DOHH2 (cell line): ENCODE results near the gene NHERF2.

Source experiments
- H3F3A ChIP-seq: fragments of 200-600 bp; sonication (generic), shearing (Covaris generic); 2 replicates; pipeline ENCODE4 v1.6.0; 2016; ENCODE audit warnings: antibody characterized with exemption, mild to moderate bottlenecking; ENCODE audit not compliant: control insufficient read depth, insufficient read depth
- H3K27ac ChIP-seq: fragments of 200-600 bp; sonication (generic); 2 replicates; pipeline ENCODE4 v1.5.1; 2014; ENCODE audit warnings: low read depth, mild to moderate bottlenecking, low read length, moderate library complexity
- H3K27me3 ChIP-seq: fragments of 200-600 bp; sonication (generic); 2 replicates; pipeline ENCODE4 v1.6.1; 2014; ENCODE audit warnings: mild to moderate bottlenecking, low read length, mixed read lengths; ENCODE audit not compliant: control insufficient read depth
- H3K36me3 ChIP-seq: fragments of 200-600 bp; sonication (generic); 2 replicates; pipeline ENCODE4 v1.6.1; 2014; ENCODE audit warnings: mild to moderate bottlenecking, low read length, moderate library complexity, mixed read lengths; ENCODE audit not compliant: control insufficient read depth
- H3K4me1 ChIP-seq: fragments of 200-600 bp; sonication (generic); 2 replicates; pipeline ENCODE4 v1.6.1; 2014; ENCODE audit warnings: mild to moderate bottlenecking, low read length, mixed read lengths; ENCODE audit not compliant: control insufficient read depth
- H3K4me2 ChIP-seq: fragments of 200-600 bp; sonication (generic); 2 replicates; pipeline ENCODE4 v1.6.0; 2014; ENCODE audit warnings: mild to moderate bottlenecking, low read length, moderate library complexity
- H3K4me3 ChIP-seq: fragments of 200-600 bp; sonication (generic); 2 replicates; pipeline ENCODE4 v1.5.1; 2014; ENCODE audit warnings: mild to moderate bottlenecking, low read length, mixed read lengths
- H3K79me2 ChIP-seq: fragments of 200-600 bp; sonication (generic); 2 replicates; pipeline ENCODE4 v1.6.1; 2014; ENCODE audit warnings: mild to moderate bottlenecking, low read length, mixed read lengths; ENCODE audit not compliant: control insufficient read depth
- H3K9me2 ChIP-seq: fragments of 200-600 bp; sonication (generic); replicated peaks from 2 replicates; pipeline ENCODE4 v1.6.1; 2014; ENCODE audit warnings: mild to moderate bottlenecking, low read length, mixed read lengths; ENCODE audit not compliant: control insufficient read depth
- H3K9me3 ChIP-seq: fragments of 200-600 bp; sonication (generic); 2 replicates; pipeline ENCODE4 v1.6.1; 2014; ENCODE audit warnings: antibody characterized with exemption, low read length, mixed read lengths; ENCODE audit not compliant: control insufficient read depth, insufficient read depth
- H4K20me1 ChIP-seq: fragments of 200-600 bp; sonication (generic); 2 replicates; pipeline ENCODE4 v1.6.0; 2014; ENCODE audit warnings: low read depth, mild to moderate bottlenecking, antibody characterized with exemption, low read length, moderate library complexity; ENCODE audit not compliant: control insufficient read depth, insufficient read depth
- EZH2phosphoT487 ChIP-seq: fragments of 200-600 bp; sonication (generic); IDR thresholded peaks from 2 replicates; pipeline ENCODE4 v1.6.1; 2017; ENCODE audit warnings: borderline replicate concordance, mild to moderate bottlenecking, antibody characterized with exemption, low read length, moderate library complexity, mixed read lengths
- TF ChIP-seq, protein P1 (sequence below): fragments of 200-600 bp; sonication (generic); IDR thresholded peaks from one replicate; pipeline ENCODE4 v1.5.1; 2014; ENCODE audit warnings: antibody characterized with exemption, mild to moderate bottlenecking, low read depth, low read length; ENCODE audit not compliant: poor library complexity, severe bottlenecking

The NHERF2 gene

DNA sequence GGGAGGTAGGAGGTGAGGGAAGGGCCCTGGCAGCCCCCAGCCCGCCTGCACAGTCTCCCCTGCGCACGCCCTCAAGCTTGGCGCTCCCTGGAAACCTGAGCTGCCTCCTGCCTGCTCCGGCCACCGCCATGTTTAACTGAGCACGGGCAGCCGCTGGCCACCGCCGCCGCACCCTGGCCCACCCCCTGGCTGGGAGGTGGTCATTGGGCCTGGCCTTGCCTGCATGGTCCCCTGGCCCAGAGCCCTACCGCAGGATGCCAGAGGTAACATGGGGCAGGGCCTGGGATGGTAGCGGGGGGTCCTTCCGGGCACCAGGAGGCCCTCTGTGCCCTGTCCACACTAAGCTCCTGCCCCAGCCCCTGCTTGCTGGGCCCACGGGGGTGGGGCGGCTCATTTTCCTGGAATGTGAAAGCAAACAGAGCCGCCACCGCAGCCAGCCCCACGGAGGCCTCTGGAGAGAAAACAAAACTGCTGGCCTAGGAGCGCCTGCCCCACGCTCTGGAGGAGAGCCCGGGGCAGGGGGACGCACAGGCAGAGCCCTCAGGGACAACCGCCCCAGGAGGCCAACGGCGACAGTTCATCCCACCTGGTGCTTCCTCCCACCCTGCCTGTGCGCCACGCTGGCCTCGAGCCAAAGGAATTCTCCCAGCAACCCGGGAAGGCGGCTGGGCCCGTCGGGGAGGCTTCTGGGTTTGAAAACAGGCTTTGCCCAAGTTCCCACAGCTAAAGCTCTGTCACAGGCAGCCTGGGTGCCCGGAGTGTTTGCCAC, 8.9 kb downstream of the NHERF2 start:
- Histone ChIP-seq H3F3A (no peaks in the 10 kb centered on the region), H4K20me1 (no peaks in the 10 kb centered on the region), H3K79me2 (no peaks in the 10 kb centered on the region), H3K27ac (no peak overlapping the region), H3K4me2 (no peak overlapping the region), H3K27me3 (peaks cover 25% of the 10 kb centered on the region), H3K4me3 (no peak overlapping the region), H3K9me2 (no peaks in the 10 kb centered on the region), H3K4me1 (no peaks in the 10 kb centered on the region), H3K36me3 (no peaks in the 10 kb centered on the region), H3K9me3 (no peaks in the 10 kb centered on the region)
- no peak for TF ChIP-seq EZH2phosphoT487
- TF ChIP-seq, protein P1, sequence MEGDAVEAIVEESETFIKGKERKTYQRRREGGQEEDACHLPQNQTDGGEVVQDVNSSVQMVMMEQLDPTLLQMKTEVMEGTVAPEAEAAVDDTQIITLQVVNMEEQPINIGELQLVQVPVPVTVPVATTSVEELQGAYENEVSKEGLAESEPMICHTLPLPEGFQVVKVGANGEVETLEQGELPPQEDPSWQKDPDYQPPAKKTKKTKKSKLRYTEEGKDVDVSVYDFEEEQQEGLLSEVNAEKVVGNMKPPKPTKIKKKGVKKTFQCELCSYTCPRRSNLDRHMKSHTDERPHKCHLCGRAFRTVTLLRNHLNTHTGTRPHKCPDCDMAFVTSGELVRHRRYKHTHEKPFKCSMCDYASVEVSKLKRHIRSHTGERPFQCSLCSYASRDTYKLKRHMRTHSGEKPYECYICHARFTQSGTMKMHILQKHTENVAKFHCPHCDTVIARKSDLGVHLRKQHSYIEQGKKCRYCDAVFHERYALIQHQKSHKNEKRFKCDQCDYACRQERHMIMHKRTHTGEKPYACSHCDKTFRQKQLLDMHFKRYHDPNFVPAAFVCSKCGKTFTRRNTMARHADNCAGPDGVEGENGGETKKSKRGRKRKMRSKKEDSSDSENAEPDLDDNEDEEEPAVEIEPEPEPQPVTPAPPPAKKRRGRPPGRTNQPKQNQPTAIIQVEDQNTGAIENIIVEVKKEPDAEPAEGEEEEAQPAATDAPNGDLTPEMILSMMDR: no peak

DNA sequence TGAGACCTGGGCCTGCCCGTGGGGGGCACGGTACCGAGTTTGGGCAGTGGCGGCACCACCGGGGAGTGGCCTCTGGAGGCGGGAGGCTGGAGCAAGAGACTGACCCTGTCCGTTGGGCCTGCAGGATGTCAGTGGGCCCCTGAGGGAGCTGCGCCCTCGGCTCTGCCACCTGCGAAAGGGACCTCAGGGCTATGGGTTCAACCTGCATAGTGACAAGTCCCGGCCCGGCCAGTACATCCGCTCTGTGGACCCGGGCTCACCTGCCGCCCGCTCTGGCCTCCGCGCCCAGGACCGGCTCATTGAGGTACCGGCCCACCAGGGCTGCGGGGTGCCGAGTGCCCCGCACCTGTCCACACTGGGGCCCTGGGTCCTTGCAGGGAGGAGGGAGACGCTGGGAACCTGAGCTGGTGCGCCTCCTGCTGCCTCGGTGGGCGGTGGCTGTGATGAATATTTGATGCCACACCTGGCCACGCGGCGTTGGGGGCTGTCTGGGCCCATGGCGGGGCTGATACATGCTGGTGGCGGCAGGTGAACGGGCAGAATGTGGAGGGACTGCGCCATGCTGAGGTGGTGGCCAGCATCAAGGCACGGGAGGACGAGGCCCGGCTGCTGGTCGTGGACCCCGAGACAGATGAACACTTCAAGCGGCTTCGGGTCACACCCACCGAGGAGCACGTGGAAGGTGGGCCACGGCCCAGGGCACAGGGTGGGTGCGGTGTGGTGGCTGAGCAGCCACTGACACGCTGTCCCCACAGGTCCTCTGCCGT, 9.7 kb downstream of the NHERF2 start:
- H3K36me3 ChIP-seq: no peaks in the 10 kb centered on the region
- H3K4me2 ChIP-seq: no peak overlapping the region
- H3K4me1 ChIP-seq: no peaks in the 10 kb centered on the region
- H3K27ac ChIP-seq: no peak overlapping the region
- TF ChIP-seq, protein P1: no peak
- no peak for TF ChIP-seq EZH2phosphoT487
- H3K9me3 ChIP-seq: no peaks in the 10 kb centered on the region
- H3K4me3 ChIP-seq: no peak overlapping the region
- no peaks in the 10 kb centered on the region for H3K9me2 ChIP-seq
- no peaks in the 10 kb centered on the region for H3F3A ChIP-seq
- no peaks in the 10 kb centered on the region for H4K20me1 ChIP-seq
- H3K27me3 ChIP-seq: peaks cover 21% of the 10 kb centered on the region
- H3K79me2 ChIP-seq: no peaks in the 10 kb centered on the region

DNA sequence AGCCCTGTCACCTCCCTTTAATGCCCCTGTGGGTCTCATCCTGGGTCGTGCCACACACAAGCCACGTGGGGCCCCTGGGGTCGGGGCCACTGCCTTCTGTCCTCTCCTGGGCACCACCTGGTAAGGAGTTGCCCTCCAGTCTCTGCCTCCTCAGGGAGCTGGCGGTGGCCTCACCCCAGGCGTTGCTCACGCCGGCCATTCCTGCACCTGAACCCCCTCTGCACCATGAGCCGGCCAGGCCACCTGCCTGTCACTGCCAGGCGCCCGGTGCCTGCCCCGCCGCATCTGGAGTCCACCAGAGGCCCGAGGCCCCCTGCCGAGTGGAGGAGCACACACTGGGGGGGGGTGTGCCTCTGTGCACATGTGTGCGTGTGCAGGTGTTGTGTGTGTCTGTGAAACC, 10.4 kb downstream of the NHERF2 start:
- H3K27me3 ChIP-seq: peaks cover 18% of the 10 kb centered on the region
- H3K36me3 ChIP-seq: no peaks in the 10 kb centered on the region
- no peak overlapping the region for H3K27ac ChIP-seq
- no peaks in the 10 kb centered on the region for H3K9me2 ChIP-seq
- H3F3A ChIP-seq: no peaks in the 10 kb centered on the region
- no peak overlapping the region for H3K4me3 ChIP-seq
- H4K20me1 ChIP-seq: no peaks in the 10 kb centered on the region
- no peaks in the 10 kb centered on the region for H3K79me2 ChIP-seq
- no peaks in the 10 kb centered on the region for H3K4me1 ChIP-seq
- TF ChIP-seq, protein P1: no peak
- no peak for TF ChIP-seq EZH2phosphoT487
- no peaks in the 10 kb centered on the region for H3K9me3 ChIP-seq
- no peak overlapping the region for H3K4me2 ChIP-seq
